GM23338 (cell line): ENCODE results near the gene PLEKHJ1.

Experiments
- CTCF ChIP-seq, 2 experiments: fragments of 200-600 bp in 1 of 2; sonication (generic) in 1 of 2; conservative IDR thresholded peaks; 2 replicates each; pipeline versions ENCODE4 v1.5.1 to v1.6.1; 2016 to 2017; ENCODE audit warnings: antibody characterized with exemption in 2 of 2, low read depth in 2 of 2, mild to moderate bottlenecking in 2 of 2, moderate library complexity in 1 of 2
- EZH2 ChIP-seq: fragments of 200-600 bp; sonication (generic); IDR thresholded peaks from one replicate; pipeline ENCODE4 v1.8.0; 2017; ENCODE audit warnings: antibody characterized with exemption, mild to moderate bottlenecking, low read depth; ENCODE audit not compliant: unreplicated experiment
- EZH2phosphoT487 ChIP-seq: fragments of 200-600 bp; sonication (generic); IDR thresholded peaks from one replicate; pipeline ENCODE4 v1.8.1; 2018; ENCODE audit warnings: antibody characterized with exemption; ENCODE audit not compliant: unreplicated experiment
- JUNB ChIP-seq: IDR thresholded peaks from one replicate; pipeline ENCODE4 v1.6.1; 2016; ENCODE audit warnings: antibody characterized with exemption; ENCODE audit not compliant: unreplicated experiment
- ZNF114 ChIP-seq: fragments of 250-450 bp; sonication (Bioruptor Pico); IDR thresholded peaks from 2 replicates; pipeline ENCODE4 v1.5.0; 2020; ENCODE audit warnings: mild to moderate bottlenecking, moderate library complexity
- ZNF462 ChIP-seq: fragments of 250-450 bp; sonication (Bioruptor Pico); IDR thresholded peaks from 2 replicates; pipeline ENCODE4 v1.5.0; 2020; ENCODE audit warnings: mild to moderate bottlenecking, moderate library complexity
- TF ChIP-seq, protein P1 (sequence below): IDR thresholded peaks from one replicate; pipeline ENCODE4 v1.6.1; 2018; ENCODE audit warnings: antibody characterized with exemption; ENCODE audit not compliant: unreplicated experiment

- no peak for TF ChIP-seq CTCF (conservative IDR thresholded peaks at IDR 0.05; ENCODE audit: low read depth in 2 of 2)
- TF ChIP-seq JUNB: no peak
- TF ChIP-seq, protein P1, sequence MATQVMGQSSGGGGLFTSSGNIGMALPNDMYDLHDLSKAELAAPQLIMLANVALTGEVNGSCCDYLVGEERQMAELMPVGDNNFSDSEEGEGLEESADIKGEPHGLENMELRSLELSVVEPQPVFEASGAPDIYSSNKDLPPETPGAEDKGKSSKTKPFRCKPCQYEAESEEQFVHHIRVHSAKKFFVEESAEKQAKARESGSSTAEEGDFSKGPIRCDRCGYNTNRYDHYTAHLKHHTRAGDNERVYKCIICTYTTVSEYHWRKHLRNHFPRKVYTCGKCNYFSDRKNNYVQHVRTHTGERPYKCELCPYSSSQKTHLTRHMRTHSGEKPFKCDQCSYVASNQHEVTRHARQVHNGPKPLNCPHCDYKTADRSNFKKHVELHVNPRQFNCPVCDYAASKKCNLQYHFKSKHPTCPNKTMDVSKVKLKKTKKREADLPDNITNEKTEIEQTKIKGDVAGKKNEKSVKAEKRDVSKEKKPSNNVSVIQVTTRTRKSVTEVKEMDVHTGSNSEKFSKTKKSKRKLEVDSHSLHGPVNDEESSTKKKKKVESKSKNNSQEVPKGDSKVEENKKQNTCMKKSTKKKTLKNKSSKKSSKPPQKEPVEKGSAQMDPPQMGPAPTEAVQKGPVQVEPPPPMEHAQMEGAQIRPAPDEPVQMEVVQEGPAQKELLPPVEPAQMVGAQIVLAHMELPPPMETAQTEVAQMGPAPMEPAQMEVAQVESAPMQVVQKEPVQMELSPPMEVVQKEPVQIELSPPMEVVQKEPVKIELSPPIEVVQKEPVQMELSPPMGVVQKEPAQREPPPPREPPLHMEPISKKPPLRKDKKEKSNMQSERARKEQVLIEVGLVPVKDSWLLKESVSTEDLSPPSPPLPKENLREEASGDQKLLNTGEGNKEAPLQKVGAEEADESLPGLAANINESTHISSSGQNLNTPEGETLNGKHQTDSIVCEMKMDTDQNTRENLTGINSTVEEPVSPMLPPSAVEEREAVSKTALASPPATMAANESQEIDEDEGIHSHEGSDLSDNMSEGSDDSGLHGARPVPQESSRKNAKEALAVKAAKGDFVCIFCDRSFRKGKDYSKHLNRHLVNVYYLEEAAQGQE: no peak
- no peak for TF ChIP-seq ZNF114 (CRISPR knock-in tag)
- no peak for TF ChIP-seq ZNF462 (CRISPR knock-in tag)
- no peak for TF ChIP-seq EZH2phosphoT487
- no peak for TF ChIP-seq EZH2
These were observed 40.8 kb downstream of the PLEKHJ1 start for GRCh38 chr19:2195361-2195760.
